ENCODE measurements around the gene ACOT11.

GRCh38 chr1:54551891-54552290 lies 3.9 kb downstream of the ACOT11 start:
- TF ChIP-seq, protein P1, sequence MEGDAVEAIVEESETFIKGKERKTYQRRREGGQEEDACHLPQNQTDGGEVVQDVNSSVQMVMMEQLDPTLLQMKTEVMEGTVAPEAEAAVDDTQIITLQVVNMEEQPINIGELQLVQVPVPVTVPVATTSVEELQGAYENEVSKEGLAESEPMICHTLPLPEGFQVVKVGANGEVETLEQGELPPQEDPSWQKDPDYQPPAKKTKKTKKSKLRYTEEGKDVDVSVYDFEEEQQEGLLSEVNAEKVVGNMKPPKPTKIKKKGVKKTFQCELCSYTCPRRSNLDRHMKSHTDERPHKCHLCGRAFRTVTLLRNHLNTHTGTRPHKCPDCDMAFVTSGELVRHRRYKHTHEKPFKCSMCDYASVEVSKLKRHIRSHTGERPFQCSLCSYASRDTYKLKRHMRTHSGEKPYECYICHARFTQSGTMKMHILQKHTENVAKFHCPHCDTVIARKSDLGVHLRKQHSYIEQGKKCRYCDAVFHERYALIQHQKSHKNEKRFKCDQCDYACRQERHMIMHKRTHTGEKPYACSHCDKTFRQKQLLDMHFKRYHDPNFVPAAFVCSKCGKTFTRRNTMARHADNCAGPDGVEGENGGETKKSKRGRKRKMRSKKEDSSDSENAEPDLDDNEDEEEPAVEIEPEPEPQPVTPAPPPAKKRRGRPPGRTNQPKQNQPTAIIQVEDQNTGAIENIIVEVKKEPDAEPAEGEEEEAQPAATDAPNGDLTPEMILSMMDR (optimal IDR thresholded peaks at IDR 0.05 in 1 of 3, IDR thresholded peaks at IDR 0.05 in 1 of 3, conservative IDR thresholded peaks at IDR 0.05 in 1 of 3; ENCODE audit: extremely low read depth in 1 of 3, insufficient read depth in 2 of 3, low read length in 3 of 3): no peak
- TF ChIP-seq EZH2 (IDR thresholded peaks at IDR 0.05; ENCODE audit: low read length): no peak
